Gastrocnemius medialis (tissue), 4 donors: ENCODE results near the gene ARHGEF10L. TPM values are rescaled to one million over a fixed set of nuclear protein-coding genes. Genes with fewer than 3 reads are reported as not detected.
"Not testable (repeated sequence)": the region's sequence is repeated elsewhere in the genome, so short reads cannot be mapped to it uniquely, and the experiment has no call there.

Source experiments
- ATAC-seq, 2 donors: fragments of 150-250 bp; one replicate each; pipeline ENCODE4 v1.9.1; 2016
- DNase-seq, 2 donors: peaks; one replicate each; pipeline ENCODE4 v3.0.0-alpha.2; 2019
- H3K27ac ChIP-seq, 4 donors: fragments of 200-600 bp; sonication (generic); 1 replicate in 1 of 4; 2 replicates in 3 of 4; pipeline ENCODE4 v1.5.1; 2016 to 2018; ENCODE audit warnings: mild to moderate bottlenecking in 2 of 4, moderate library complexity in 1 of 4
- H3K27me3 ChIP-seq, 3 donors: fragments of 200-600 bp; sonication (generic) in 2 of 3; 1 replicate in 1 of 3; 2 replicates in 2 of 3; pipeline versions ENCODE4 v1.5.1 to v1.6.0; 2016 to 2019; ENCODE audit warnings: mild to moderate bottlenecking in 1 of 3, moderate library complexity in 1 of 3
- H3K36me3 ChIP-seq, 2 donors: fragments of 200-600 bp; sonication (generic) in 1 of 2; one replicate each; pipeline ENCODE4 v1.5.1; 2017 to 2018
- H3K4me1 ChIP-seq, 2 donors: fragments of 200-600 bp; sonication (generic) in 1 of 2; one replicate each; pipeline ENCODE4 v1.5.1; 2016 to 2017; ENCODE audit warnings: mild to moderate bottlenecking in 2 of 2
- H3K4me3 ChIP-seq, 4 donors: fragments of 200-600 bp; sonication (generic) in 3 of 4; 1 replicate in 1 of 4; 2 replicates in 3 of 4; pipeline ENCODE4 v1.5.1; 2016 to 2019; ENCODE audit warnings: mild to moderate bottlenecking in 2 of 4
- H3K9me3 ChIP-seq, 3 donors: fragments of 200-600 bp; sonication (generic) in 2 of 3; 1 replicate in 1 of 3; 2 replicates in 2 of 3; pipeline ENCODE4 v1.5.1; 2016 to 2019
- POLR2A ChIP-seq, 2 donors: fragments of 450-650 bp; IDR thresholded peaks; one replicate each; pipeline ENCODE4 v1.6.1; 2017; ENCODE audit warnings: antibody characterized with exemption in 2 of 2, mild to moderate bottlenecking in 2 of 2, moderate library complexity in 2 of 2
- in situ Hi-C, 4 donors: fragments of 200-750 bp; cut with MboI; loops; one replicate each; pipeline versions ENCODE4 v1.15.0 to v1.8.0; 2017; ENCODE audit warnings: low sequenced_read_pairs in 4 of 4
- intact Hi-C: fragments of 100-400 bp; cut with DNase I; formaldehyde crosslinking; loops from one replicate; pipeline ENCODE4 v1.15.1; 2023; ENCODE audit warnings: low total_unique reads
- total RNA-seq, 4 donors: library from RNA; depleted of rRNA; stranded (reverse); fragments of >200 nt; gene quantifications; one replicate each; pipeline versions ENCODE4 v1.1.0 to v1.2.3, GENCODE V29; 2016
- TF ChIP-seq, protein P1 (sequence below), 5 experiments: fragments of 450-650 bp in 3 of 5; fragments of 200-600 bp in 2 of 5; sonication (generic) in 2 of 5; IDR thresholded peaks in 4 of 5; conservative IDR thresholded peaks in 1 of 5; 1 replicate in 4 of 5; 2 replicates in 1 of 5; pipeline ENCODE4 v1.5.1; 2016 to 2019; ENCODE audit warnings: antibody characterized with exemption in 5 of 5, mild to moderate bottlenecking in 3 of 5, moderate library complexity in 3 of 5

Gene ARHGEF10L, protein sequence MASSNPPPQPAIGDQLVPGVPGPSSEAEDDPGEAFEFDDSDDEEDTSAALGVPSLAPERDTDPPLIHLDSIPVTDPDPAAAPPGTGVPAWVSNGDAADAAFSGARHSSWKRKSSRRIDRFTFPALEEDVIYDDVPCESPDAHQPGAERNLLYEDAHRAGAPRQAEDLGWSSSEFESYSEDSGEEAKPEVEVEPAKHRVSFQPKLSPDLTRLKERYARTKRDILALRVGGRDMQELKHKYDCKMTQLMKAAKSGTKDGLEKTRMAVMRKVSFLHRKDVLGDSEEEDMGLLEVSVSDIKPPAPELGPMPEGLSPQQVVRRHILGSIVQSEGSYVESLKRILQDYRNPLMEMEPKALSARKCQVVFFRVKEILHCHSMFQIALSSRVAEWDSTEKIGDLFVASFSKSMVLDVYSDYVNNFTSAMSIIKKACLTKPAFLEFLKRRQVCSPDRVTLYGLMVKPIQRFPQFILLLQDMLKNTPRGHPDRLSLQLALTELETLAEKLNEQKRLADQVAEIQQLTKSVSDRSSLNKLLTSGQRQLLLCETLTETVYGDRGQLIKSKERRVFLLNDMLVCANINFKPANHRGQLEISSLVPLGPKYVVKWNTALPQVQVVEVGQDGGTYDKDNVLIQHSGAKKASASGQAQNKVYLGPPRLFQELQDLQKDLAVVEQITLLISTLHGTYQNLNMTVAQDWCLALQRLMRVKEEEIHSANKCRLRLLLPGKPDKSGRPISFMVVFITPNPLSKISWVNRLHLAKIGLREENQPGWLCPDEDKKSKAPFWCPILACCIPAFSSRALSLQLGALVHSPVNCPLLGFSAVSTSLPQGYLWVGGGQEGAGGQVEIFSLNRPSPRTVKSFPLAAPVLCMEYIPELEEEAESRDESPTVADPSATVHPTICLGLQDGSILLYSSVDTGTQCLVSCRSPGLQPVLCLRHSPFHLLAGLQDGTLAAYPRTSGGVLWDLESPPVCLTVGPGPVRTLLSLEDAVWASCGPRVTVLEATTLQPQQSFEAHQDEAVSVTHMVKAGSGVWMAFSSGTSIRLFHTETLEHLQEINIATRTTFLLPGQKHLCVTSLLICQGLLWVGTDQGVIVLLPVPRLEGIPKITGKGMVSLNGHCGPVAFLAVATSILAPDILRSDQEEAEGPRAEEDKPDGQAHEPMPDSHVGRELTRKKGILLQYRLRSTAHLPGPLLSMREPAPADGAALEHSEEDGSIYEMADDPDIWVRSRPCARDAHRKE (N-terminal part only)
- 100 to 1,000 TPM in 1 of 4 donors, 10 to 100 TPM in 3; 21.2 to 111 (median 73.8) TPM for total RNA-seq

DNA sequence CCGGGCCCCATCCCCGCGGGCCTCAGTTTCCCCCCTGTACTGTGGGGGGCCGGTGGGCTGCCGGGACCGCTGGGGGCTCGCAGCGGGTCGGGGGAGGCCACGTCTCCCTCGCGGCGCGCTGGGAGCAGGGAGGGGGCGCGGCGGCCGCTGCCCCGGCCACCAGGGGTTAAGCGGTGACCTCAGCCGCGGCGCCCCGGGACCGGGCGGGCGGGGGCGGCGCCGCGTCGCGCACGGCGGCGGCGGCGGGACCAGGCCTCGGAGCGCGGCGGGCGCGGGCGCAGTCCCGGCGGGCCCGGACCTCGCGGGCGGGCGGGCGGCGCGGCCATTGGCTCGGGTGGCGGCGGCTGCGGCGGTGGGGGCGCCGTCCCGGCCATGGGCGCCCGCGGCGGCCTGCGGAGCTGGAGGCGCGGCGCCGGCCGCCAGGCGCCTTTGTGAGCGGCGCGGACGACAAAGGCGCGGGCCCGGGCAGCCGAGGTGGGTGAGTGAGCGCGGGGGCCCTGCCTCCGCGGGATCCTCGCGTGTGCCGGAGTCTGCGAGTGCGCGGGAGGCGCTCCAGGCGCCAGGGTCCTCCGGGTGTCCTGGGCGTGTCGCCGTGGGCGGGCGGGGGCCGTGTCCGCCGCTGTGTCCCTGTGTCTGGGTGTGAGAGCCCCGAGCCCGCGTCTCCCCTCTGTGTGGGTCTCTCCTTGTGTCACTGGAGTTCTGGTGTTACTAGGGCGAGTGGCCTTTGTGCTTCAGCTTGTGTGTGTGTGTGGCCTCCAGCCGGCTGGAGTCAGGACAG lies at the start of gene ARHGEF10L:
Gene ARHGEF10L (plus strand): TSS at position 222 of the 778 bp plus-strand sequence. CDS start 40,898 bp downstream, outside the sequence.
- ATAC-seq (peak; percentile 68 to 69), DNase-seq (peak in 1 of 2 donors; percentile 18)
- Histone ChIP-seq H3K4me1 (peaks cover 21 to 22% of the 10 kb centered on the region in 2 donors), H3K27ac (peak within 1 kb of the TSS; percentile 81 to 90 (median 90)), H3K4me3 (peak within 1 kb of the TSS; percentile 76 to 96 (median 82)), H3K27me3 (no peaks in the 10 kb centered on the region), H3K36me3 (no peaks in the 10 kb centered on the region), H3K9me3 (no peaks in the 10 kb centered on the region)
- in situ Hi-C loops, result loop anchor here in 1 of 4 donors (10.0 kb wide), 1 partner anchor 65 kb away; no protein-coding TSS in a partner anchor
- intact Hi-C loops, result no loop called here
- TF ChIP-seq, protein P1, sequence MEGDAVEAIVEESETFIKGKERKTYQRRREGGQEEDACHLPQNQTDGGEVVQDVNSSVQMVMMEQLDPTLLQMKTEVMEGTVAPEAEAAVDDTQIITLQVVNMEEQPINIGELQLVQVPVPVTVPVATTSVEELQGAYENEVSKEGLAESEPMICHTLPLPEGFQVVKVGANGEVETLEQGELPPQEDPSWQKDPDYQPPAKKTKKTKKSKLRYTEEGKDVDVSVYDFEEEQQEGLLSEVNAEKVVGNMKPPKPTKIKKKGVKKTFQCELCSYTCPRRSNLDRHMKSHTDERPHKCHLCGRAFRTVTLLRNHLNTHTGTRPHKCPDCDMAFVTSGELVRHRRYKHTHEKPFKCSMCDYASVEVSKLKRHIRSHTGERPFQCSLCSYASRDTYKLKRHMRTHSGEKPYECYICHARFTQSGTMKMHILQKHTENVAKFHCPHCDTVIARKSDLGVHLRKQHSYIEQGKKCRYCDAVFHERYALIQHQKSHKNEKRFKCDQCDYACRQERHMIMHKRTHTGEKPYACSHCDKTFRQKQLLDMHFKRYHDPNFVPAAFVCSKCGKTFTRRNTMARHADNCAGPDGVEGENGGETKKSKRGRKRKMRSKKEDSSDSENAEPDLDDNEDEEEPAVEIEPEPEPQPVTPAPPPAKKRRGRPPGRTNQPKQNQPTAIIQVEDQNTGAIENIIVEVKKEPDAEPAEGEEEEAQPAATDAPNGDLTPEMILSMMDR (IDR thresholded peaks at IDR 0.05 in 4 of 5, conservative IDR thresholded peaks at IDR 0.05 in 1 of 5), result no peak
- peak in 1 of 2 donors; percentile 7 for TF ChIP-seq POLR2A (IDR thresholded peaks at IDR 0.05)

DNA sequence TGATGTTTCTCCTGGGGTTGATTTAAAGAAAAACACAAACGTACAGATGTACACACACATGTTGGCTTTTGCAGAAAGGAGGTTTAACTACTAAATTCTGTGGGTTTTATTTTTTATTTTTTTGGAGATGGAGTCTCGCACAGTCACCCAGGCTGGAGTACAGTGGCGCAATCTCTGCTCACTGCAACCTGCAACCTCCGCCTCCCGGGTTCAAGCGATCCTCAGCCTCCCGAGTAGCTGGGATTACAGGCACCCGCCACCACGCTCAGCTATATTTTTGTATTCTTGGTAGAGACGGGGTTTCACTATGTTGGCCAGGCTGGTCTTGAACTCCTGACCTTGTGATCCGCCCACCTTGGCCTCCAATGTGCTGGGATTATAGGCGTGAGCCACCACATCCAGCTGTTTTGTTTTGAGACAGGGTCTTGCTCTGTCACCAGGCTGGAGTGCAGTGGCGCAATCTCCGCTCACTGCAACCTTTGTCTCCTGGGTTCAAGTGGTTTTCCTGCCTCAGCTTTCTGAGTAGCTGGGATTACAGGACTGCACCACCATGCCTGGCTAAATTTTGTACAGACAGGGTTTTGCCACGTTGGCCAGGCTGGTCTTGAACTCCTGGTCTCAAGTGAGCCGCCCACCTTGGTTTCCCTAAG lies 49.6 kb upstream of the ARHGEF10L start:
- not testable (repeated sequence) for H3K4me3 ChIP-seq, H3K36me3 ChIP-seq, H3K27ac ChIP-seq, ATAC-seq, H3K27me3 ChIP-seq, DNase-seq, H3K9me3 ChIP-seq, H3K4me1 ChIP-seq
- intact Hi-C loops, result loop anchor here (10.0 kb wide), 1 partner anchor 1085 kb away; no protein-coding TSS in a partner anchor
- in situ Hi-C loops, result loop anchor here in 1 of 4 donors (10.0 kb wide), 1 partner anchor 75 kb away; no protein-coding TSS in a partner anchor

DNA sequence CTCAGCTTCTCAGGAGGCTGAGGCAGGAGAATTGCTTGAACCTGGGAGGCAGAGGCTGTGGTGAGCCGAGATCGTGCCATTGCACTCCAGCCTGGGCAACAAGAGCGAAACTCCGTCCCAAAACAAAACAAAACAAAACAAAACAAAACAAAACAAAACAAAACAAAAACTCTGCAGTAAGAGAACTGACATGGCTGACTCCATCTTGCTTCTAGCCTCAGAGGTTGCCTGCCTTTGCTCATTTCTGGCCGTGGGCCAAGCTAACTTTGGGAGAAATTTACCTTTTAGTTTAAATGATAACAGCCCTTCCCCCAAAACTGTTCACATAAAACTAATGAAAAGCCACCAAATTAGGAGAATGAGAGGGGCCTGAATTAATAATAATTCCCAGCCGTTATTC lies 48.8 kb upstream of the ARHGEF10L start:
- H3K27me3 ChIP-seq, H3K9me3 ChIP-seq, ATAC-seq, H3K36me3 ChIP-seq, in situ Hi-C loops, DNase-seq, H3K4me1 ChIP-seq, H3K4me3 ChIP-seq, H3K27ac ChIP-seq: not testable (repeated sequence)
- intact Hi-C loops, result loop anchor here (10.0 kb wide), 1 partner anchor 1084 kb away; no protein-coding TSS in a partner anchor

DNA sequence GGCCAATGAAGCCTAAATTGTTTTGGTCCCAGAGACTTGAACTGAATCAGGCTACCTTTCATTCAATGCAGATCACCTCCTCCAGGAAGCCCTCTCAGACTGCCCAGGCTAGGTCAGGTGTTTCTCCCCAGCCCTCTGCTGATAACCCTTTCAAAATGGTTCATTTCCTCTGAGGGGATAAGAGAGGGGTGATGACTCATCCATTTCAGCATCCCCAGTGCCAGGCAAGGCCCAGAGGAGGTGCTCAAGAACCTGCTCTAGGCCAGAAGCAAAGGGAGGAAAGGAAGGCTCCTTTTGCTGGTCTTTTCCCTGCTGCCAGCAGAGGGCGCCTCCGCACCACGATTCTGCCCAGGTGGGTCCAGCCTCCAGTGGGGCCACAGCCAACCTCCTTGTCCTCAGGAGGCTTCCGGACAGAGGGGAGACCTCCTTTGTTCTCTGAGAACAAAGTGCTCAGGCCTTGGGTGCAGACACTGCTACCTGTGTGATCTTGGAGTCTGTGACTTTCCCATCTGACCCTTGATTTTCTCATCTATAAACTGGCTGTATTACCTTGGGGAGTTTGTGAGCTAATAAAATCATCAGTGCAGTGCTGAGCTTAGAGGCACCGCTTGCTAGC lies 45.3 kb upstream of the ARHGEF10L start:
- intact Hi-C loops, result loop anchor here (2.0 to 10.0 kb wide), 2 partner anchors 113 to 1081 kb away; no protein-coding TSS in a partner anchor
- H3K27me3 ChIP-seq, result no peaks in the 10 kb centered on the region
- TF ChIP-seq POLR2A (IDR thresholded peaks at IDR 0.05), result no peak
- TF ChIP-seq, protein P1 (IDR thresholded peaks at IDR 0.05 in 4 of 5, conservative IDR thresholded peaks at IDR 0.05 in 1 of 5), result peak; percentile 70 to 89 (median 82)
- no peaks in the 10 kb centered on the region for H3K9me3 ChIP-seq
- no peak overlapping the region for H3K27ac ChIP-seq
- no peak overlapping the region for H3K4me3 ChIP-seq
- ATAC-seq (peak; percentile 81 to 83), DNase-seq (peak; percentile 29 to 48)
- H3K36me3 ChIP-seq, result no peaks in the 10 kb centered on the region
- in situ Hi-C loops, result no loop called here
- H3K4me1 ChIP-seq, result no peaks in the 10 kb centered on the region
